Stimulated activated CD4-positive, alpha-beta T cell treated with anti-CD3 and anti-CD28 coated beads, Interleukin-1b, Interleukin-23, amount 100 ng/mL, for 48 hours (primary cell): ENCODE measurements around the gene TENT5A.
A peak's percentile ranks its signal among the peaks of the same experiment; 100 is the strongest.
"Not testable (repeated sequence)": the region's sequence is repeated elsewhere in the genome, so short reads cannot be mapped to it uniquely, and the experiment has no call there.

Experiments
- DNase-seq: peaks from one replicate; pipeline ENCODE4 v3.0.0-alpha.2; 2020

Gene TENT5A

DNA sequence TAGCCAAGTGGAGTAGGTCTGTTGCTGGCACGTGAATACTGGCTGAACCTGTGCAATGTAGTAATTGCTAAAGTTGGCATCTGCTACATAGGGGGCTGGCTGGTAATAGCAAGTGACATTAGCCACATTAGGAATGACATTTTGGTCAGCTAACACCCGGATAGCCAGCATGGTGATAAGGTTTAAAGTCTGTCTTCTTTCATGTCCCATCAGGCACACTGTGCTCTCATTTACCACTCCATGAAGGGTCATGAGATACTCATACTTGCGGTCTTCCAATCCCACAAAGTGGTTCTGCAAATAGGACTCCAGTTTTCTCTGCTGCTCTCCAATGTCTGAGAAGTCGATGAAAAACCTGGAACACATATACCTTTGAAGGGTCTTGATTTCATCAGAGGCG, 2.8 kb downstream of the TENT5A start:
- no peak for DNase-seq

DNA sequence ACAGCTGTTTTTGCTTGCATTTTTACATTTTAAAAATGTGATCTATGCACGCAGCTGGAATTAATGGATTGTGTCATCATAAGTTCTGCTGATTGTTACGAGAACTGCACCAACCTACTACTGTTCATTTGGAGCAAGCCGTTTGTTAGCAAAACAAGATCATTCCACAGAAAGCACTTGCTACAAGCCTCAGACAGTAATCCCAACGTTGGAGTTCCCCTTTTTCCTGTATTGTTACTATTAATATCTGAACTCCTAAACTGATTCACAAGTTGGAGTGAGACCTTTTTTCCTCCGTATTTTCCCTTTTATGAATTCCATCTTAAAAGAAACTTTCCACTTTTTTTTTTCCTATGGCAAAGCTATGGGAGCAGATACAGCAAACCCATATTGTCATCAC, 3.5 kb downstream of the TENT5A start:
- no peak for DNase-seq

- DNase-seq = no peak
Observed at GRCh38 chr6:81747327-81747726, 5.2 kb downstream of the TENT5A start.

- no peak for DNase-seq
Observed at GRCh38 chr6:81744131-81744530, 8.3 kb downstream of the TENT5A start.

- no peak for DNase-seq
Observed at GRCh38 chr6:81743649-81744048, 8.8 kb downstream of the TENT5A start.

GRCh38 chr6:81741689-81742088, 10.8 kb downstream of the TENT5A start:
- DNase-seq = no peak

DNA sequence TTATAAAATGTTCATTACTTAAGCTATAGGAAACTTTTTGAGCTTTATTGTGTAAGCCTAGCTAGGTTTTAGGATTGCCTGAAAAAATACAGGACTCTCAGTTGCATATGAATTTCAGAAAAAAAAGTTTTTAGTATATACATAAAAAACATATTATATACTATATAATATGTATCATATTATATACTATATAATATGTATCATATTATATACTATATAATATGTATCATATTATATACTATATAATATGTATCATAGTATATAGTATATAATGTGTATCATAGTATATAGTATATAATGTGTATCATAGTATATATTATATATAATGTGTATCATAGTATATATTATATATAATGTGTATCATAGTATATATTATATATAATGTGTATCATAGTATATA, 11.9 kb downstream of the TENT5A start:
- DNase-seq = not testable (repeated sequence)

GRCh38 chr6:81739230-81740195, 13.0 kb downstream of the TENT5A start:
- no peak for DNase-seq

DNA sequence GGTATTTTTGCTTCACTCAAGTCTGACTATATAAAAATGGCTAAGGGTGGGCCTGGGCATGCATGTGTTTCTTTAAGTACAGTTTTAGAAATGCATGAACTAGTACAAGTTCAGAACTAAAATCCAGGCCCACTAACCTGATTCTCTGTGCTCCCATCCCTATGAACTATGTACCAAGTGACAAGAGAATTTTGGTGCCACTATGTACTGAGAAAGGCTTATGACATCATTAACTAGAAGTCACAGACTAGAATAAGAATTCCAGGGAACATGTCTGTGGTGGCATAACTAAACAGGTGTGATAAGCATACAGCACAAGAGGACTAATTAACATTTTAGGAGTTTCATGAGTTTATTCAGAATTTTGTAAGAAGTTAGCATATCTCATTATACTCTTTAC, 16.1 kb downstream of the TENT5A start:
- DNase-seq = no peak

- DNase-seq = no peak
Observed at GRCh38 chr6:81735756-81736380, 16.6 kb downstream of the TENT5A start.

- no peak for DNase-seq
Observed at GRCh38 chr6:81734500-81735150, 17.9 kb downstream of the TENT5A start.

GRCh38 chr6:81734081-81734480, 18.4 kb downstream of the TENT5A start:
- DNase-seq = no peak

DNA sequence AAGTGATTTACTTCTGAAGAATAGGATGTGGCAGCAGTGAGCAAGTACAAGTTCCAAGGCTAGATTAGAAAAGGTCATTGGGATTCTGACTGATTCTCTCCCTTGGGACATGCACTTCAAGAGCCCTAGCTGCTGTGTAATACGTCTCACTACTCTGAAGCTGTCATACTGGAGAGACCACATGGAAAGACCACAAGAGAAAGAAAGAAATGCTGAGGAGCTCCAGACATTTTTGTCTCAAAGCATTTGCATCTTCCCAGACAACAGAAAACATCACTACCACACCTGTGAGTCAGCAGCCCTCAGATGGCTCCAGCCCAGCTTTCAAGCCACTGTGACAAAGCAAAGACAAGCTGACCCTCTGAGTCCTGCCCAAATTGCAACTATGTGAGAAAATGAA, 20.7 kb downstream of the TENT5A start:
- no peak for DNase-seq

GRCh38 chr6:81727876-81728517, 24.5 kb downstream of the TENT5A start:
- peak; percentile 7 for DNase-seq

GRCh38 chr6:81725127-81725526, 27.4 kb downstream of the TENT5A start:
- DNase-seq = no peak

- no peak for DNase-seq
Observed at GRCh38 chr6:81722506-81723223, 29.8 kb downstream of the TENT5A start.

- no peak for DNase-seq
Observed at GRCh38 chr6:81720427-81720826, 32.1 kb downstream of the TENT5A start.

DNA sequence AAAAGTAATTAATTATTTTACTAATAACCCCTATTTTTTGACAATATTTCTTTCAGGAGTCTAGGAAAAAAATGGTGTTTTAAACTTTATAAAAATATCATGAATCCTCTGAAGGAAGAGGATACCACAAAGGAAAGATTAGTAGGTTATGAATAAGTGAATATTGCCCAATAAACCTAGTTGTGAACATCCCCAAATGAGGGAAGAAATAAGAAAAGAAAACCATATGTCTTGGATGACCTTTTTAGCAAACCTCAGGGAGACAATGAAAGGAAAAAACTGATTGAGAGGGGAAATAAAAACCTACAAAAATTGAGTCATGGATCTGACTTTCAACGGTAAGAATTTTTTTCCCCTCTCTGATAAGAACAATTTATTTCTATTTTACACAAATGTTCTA, 34.4 kb downstream of the TENT5A start:
- no peak for DNase-seq

GRCh38 chr6:81714684-81715083, 37.8 kb downstream of the TENT5A start:
- no peak for DNase-seq

- no peak for DNase-seq
Observed at GRCh38 chr6:81713205-81713604, 39.3 kb downstream of the TENT5A start.

DNA sequence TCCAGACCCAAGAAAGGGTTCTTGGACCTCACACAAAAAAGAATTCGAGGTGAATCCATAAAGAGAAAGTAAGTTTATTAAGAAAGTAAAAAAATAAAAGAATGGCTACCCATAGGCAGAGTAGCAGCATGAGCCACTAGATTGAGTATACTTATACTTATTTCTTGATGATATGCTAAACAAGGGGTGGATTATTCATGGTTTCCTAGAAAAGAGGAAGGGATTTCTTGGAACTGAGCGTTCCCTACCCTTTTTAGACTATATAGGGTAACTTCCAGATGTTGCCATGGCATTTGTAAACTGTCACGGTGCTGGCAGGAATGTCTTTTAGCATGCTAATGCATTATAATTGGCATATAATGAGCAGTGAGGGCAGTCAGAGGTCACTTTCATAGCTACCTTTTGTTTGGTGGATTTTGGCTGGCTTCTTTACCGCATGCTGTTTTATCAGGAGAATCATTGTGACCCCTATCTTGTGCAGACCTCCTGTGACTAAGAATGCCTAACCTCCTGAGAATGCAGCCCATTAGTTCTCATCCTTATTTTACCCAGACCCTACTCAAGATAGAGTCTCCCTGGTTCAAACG, 44.3 kb downstream of the TENT5A start:
- DNase-seq = no peak

GRCh38 chr6:81704700-81705099, 47.8 kb downstream of the TENT5A start:
- no peak for DNase-seq
